DND-41 (cell line): Measurements from ENCODE around the gene NFX1.

ENCODE experiments used
- ATAC-seq: fragments of 200-7000 bp; cut with Tn5 transposase; 3 replicates; pipeline ENCODE4 v1.9.1; 2021; ENCODE audit warnings: low read depth; ENCODE audit not compliant: insufficient read depth
- DNase-seq: peaks from one replicate; pipeline ENCODE4 v3.0.0-alpha.2; 2020
- H2AFZ ChIP-seq: 2 replicates; pipeline ENCODE4 v1.6.0; 2012; ENCODE audit warnings: low read depth, low read length
- H3K27ac ChIP-seq: 2 replicates; pipeline ENCODE4 v1.5.1; 2012; ENCODE audit warnings: low read length, inconsistent platforms
- H3K27me3 ChIP-seq: fragments of 200-600 bp; sonication (generic); 2 replicates; pipeline ENCODE4 v1.6.0; 2012; ENCODE audit warnings: low read length, mild to moderate bottlenecking, inconsistent platforms; ENCODE audit not compliant: insufficient read depth, poor library complexity
- H3K36me3 ChIP-seq: 2 replicates; pipeline ENCODE4 v1.5.1; 2012; ENCODE audit warnings: low read length, inconsistent platforms; ENCODE audit not compliant: insufficient read depth
- H3K4me1 ChIP-seq: 2 replicates; pipeline ENCODE4 v1.5.1; 2012; ENCODE audit warnings: mild to moderate bottlenecking, low read length; ENCODE audit not compliant: insufficient read depth
- H3K4me2 ChIP-seq: 2 replicates; pipeline ENCODE4 v1.6.0; 2012; ENCODE audit warnings: mild to moderate bottlenecking, moderate library complexity, low read length, inconsistent platforms; ENCODE audit not compliant: insufficient read depth
- H3K4me3 ChIP-seq, 2 experiments: fragments of 200-600 bp in 1 of 2; shearing (Covaris generic) in 1 of 2; 2 replicates each; pipeline ENCODE4 v1.5.1; 2012 to 2016; ENCODE audit warnings: inconsistent platforms in 2 of 2, low read length in 2 of 2, mild to moderate bottlenecking in 2 of 2, low read depth in 1 of 2, moderate library complexity in 1 of 2
- H3K79me2 ChIP-seq: 2 replicates; pipeline ENCODE4 v1.6.0; 2012; ENCODE audit warnings: low read length, inconsistent platforms; ENCODE audit not compliant: insufficient read depth
- H3K9ac ChIP-seq: 2 replicates; pipeline ENCODE4 v1.6.0; 2012; ENCODE audit warnings: low read depth, mild to moderate bottlenecking, inconsistent platforms, low read length, moderate library complexity
- H3K9me3 ChIP-seq: 2 replicates; pipeline ENCODE4 v1.5.1; 2012; ENCODE audit warnings: low read length, moderate library complexity, mild to moderate bottlenecking, inconsistent platforms; ENCODE audit not compliant: insufficient read depth, severe bottlenecking
- H4K20me1 ChIP-seq: 2 replicates; pipeline ENCODE4 v1.6.0; 2012; ENCODE audit warnings: low read length; ENCODE audit not compliant: insufficient read depth
- CTCF ChIP-seq: IDR thresholded peaks from 2 replicates; pipeline ENCODE4 v1.5.1; 2012; ENCODE audit warnings: borderline replicate concordance, low read length, moderate library complexity, mild to moderate bottlenecking; ENCODE audit not compliant: poor library complexity, severe bottlenecking; ENCODE audit errors: extremely low read depth
- EZH2 ChIP-seq: IDR thresholded peaks from 3 replicates; pipeline ENCODE4 v1.6.1; 2012; ENCODE audit warnings: borderline replicate concordance, low read depth, mild to moderate bottlenecking, moderate library complexity, low read length, inconsistent platforms; ENCODE audit not compliant: severe bottlenecking

The NFX1 gene

GRCh38 chr9:33244137-33244784 lies 46.1 kb upstream of the NFX1 start:
- no peak overlapping the region for H3K4me2 ChIP-seq
- no peak overlapping the region for H3K9ac ChIP-seq
- no peak overlapping the region for H2AFZ ChIP-seq
- H3K79me2 ChIP-seq: no peaks in the 10 kb centered on the region
- DNase-seq (no peak), ATAC-seq (no peak)
- H3K4me1 ChIP-seq: no peaks in the 10 kb centered on the region
- no peaks in the 10 kb centered on the region for H4K20me1 ChIP-seq
- no peaks in the 10 kb centered on the region for H3K27me3 ChIP-seq
- H3K9me3 ChIP-seq: no peaks in the 10 kb centered on the region
- TF ChIP-seq CTCF: no peak
- no peak for TF ChIP-seq EZH2
- H3K27ac ChIP-seq: no peak overlapping the region
- no peak overlapping the region for H3K4me3 ChIP-seq
- H3K36me3 ChIP-seq: no peaks in the 10 kb centered on the region

DNA sequence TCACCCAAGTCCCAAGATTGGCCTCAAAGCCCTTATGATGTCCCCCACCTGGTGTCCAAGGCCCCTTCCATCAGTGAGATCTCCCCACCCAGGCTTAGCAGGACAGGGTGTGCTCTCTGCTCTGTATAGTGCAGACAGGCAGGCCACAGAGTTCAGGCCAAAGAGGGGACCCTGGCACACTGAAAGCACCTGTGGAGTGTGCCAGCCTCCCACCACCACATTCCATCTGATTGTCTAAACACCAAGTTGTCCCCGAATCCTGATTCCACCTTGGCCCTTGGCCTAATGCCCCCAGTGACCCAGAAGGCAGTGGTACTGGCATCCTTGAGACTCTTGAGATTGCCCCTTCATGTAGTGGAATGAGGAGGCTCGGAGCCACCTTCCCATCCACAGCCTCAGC lies 45.0 kb upstream of the NFX1 start:
- no peak overlapping the region for H3K27ac ChIP-seq
- no peak for ATAC-seq

GRCh38 chr9:33246269-33246860 lies 44.0 kb upstream of the NFX1 start:
- H3K27ac ChIP-seq: no peak overlapping the region
- no peak overlapping the region for H3K4me3 ChIP-seq
- DNase-seq: no peak
- H4K20me1 ChIP-seq: no peaks in the 10 kb centered on the region
- H3K36me3 ChIP-seq: no peaks in the 10 kb centered on the region
- H3K9ac ChIP-seq: no peak overlapping the region
- H3K4me2 ChIP-seq: no peak overlapping the region
- TF ChIP-seq EZH2 (no peak), CTCF (no peak)
- no peaks in the 10 kb centered on the region for H3K9me3 ChIP-seq
- ATAC-seq: no peak
- no peak overlapping the region for H2AFZ ChIP-seq
- no peaks in the 10 kb centered on the region for H3K27me3 ChIP-seq
- H3K79me2 ChIP-seq: no peaks in the 10 kb centered on the region
- H3K4me1 ChIP-seq: no peaks in the 10 kb centered on the region

More for the DNA sequence above, 45.0 kb upstream of the NFX1 start:
- Histone ChIP-seq H3K4me2 (no peak overlapping the region), H3K27me3 (no peaks in the 10 kb centered on the region), H3K79me2 (no peaks in the 10 kb centered on the region), H3K9ac (no peak overlapping the region), H3K9me3 (no peaks in the 10 kb centered on the region), H2AFZ (no peak overlapping the region), H4K20me1 (no peaks in the 10 kb centered on the region), H3K36me3 (no peaks in the 10 kb centered on the region), H3K4me3 (no peak overlapping the region), H3K4me1 (no peaks in the 10 kb centered on the region)
- no peak for DNase-seq
- no peak for TF ChIP-seq EZH2
- no peak for TF ChIP-seq CTCF
